Panc1 (cell line): Measurements from ENCODE around the gene GPR139. TPM values are rescaled to one million over a fixed set of nuclear protein-coding genes. Genes with fewer than 3 reads are reported as not detected.

Source experiments
- ATAC-seq: fragments of 200-7000 bp; cut with Tn5 transposase; 2 replicates; pipeline ENCODE4 v1.9.1; 2020; ENCODE audit warnings: mild to moderate bottlenecking, moderate library complexity
- BruUV-seq: library from RNA; stranded (reverse); fragments of 400-500 nt; replicated peaks from 2 replicates; lab custom pipeline; 2021; lab: Mats Ljungman, UMichigan
- CTCF ChIA-PET: fragments of 300-600 bp; sonication (Branson Sonifier 250); formaldehyde crosslinking; loops from one replicate; lab custom pipeline; 2022; ENCODE audit warnings: antibody characterized with exemption; lab: Charles Lee
- POLR2A ChIA-PET: fragments of 300-600 bp; sonication (Branson Sonifier 250); formaldehyde crosslinking; loops from one replicate; lab custom pipeline; 2022; ENCODE audit warnings: antibody characterized with exemption; lab: Charles Lee
- DNase-seq: peaks from one replicate; pipeline ENCODE4 v3.0.0-alpha.2; 2010; ENCODE audit warnings: low read depth, low spot score
- H3K27ac ChIP-seq: 2 replicates; pipeline ENCODE4 v1.5.1; 2011; ENCODE audit warnings: mild to moderate bottlenecking, low read length, inconsistent platforms
- H3K27me3 ChIP-seq: fragments of 200-500 bp; sonication (Bioruptor generic); 2 replicates; pipeline ENCODE4 v1.6.0; 2014; ENCODE audit warnings: low read length, inconsistent platforms; ENCODE audit not compliant: control insufficient read depth, insufficient read depth
- H3K36me3 ChIP-seq: fragments of 200-500 bp; sonication (Bioruptor generic); 2 replicates; pipeline ENCODE4 v1.5.1; 2014; ENCODE audit warnings: inconsistent platforms, mild to moderate bottlenecking, low read length, moderate library complexity; ENCODE audit not compliant: control insufficient read depth, insufficient read depth
- H3K4me1 ChIP-seq: 2 replicates; pipeline ENCODE4 v1.5.1; 2011; ENCODE audit warnings: inconsistent platforms, mild to moderate bottlenecking, low read length, moderate library complexity; ENCODE audit not compliant: control insufficient read depth, insufficient read depth
- H3K4me3 ChIP-seq, 2 experiments: 2 replicates each; pipeline ENCODE4 v1.5.1; 2011 to 2012; ENCODE audit warnings: low read depth in 2 of 2, low read length in 2 of 2, mild to moderate bottlenecking in 2 of 2, inconsistent platforms in 1 of 2, moderate library complexity in 1 of 2
- H3K9me3 ChIP-seq: fragments of 200-500 bp; sonication (Bioruptor generic); 2 replicates; pipeline ENCODE4 v1.5.1; 2014; ENCODE audit warnings: low read depth, mild to moderate bottlenecking, inconsistent platforms, low read length, moderate library complexity; ENCODE audit not compliant: control insufficient read depth, insufficient read depth
- CTCF ChIP-seq: fragments of 450-650 bp; IDR thresholded peaks from 2 replicates; pipeline ENCODE4 v1.5.1; 2017; ENCODE audit warnings: mild to moderate bottlenecking
- POLR2AphosphoS5 ChIP-seq: IDR thresholded peaks from 2 replicates; pipeline ENCODE4 v1.6.1; 2012; ENCODE audit warnings: mild to moderate bottlenecking, low read depth, low read length, moderate library complexity
- SIN3A ChIP-seq: IDR thresholded peaks from 2 replicates; pipeline ENCODE4 v1.6.1; 2012; ENCODE audit warnings: low read depth, mild to moderate bottlenecking, low read length, moderate library complexity, borderline replicate concordance; ENCODE audit not compliant: insufficient read depth
- TCF7L2 ChIP-seq: IDR thresholded peaks from 2 replicates; pipeline ENCODE4 v1.6.1; 2011; ENCODE audit warnings: mild to moderate bottlenecking, low read depth, low read length, inconsistent platforms
- in situ Hi-C: cut with HindIII; loops from 2 replicates; pipeline ENCODE4 v1.10.0; 2016; ENCODE audit warnings: low sequenced_read_pairs, low pct_unique_long_range_greater_than_20kb
- intact Hi-C: fragments of 100-400 bp; cut with micrococcal nuclease; formaldehyde crosslinking; loops from one replicate; pipeline ENCODE4 v1.10.0; 2022; ENCODE audit not compliant: unreplicated experiment
- total RNA-seq: library from RNA; stranded (reverse); gene quantifications from one replicate; pipeline ENCODE4 v1.2.1, GENCODE V29; 2021; ENCODE audit not compliant: unreplicated experiment
- TF ChIP-seq, protein P1 (sequence below), 2 experiments: IDR thresholded peaks; 2 replicates each; pipeline ENCODE4 v1.6.1; 2011 to 2012; ENCODE audit warnings: low read depth in 2 of 2, control low read depth in 1 of 2, low read length in 1 of 2, mild to moderate bottlenecking in 1 of 2, moderate library complexity in 1 of 2; ENCODE audit not compliant: insufficient read depth in 1 of 2

The GPR139 gene
- total RNA-seq, 1 experiment from 2014 or later, result not detected

DNA sequence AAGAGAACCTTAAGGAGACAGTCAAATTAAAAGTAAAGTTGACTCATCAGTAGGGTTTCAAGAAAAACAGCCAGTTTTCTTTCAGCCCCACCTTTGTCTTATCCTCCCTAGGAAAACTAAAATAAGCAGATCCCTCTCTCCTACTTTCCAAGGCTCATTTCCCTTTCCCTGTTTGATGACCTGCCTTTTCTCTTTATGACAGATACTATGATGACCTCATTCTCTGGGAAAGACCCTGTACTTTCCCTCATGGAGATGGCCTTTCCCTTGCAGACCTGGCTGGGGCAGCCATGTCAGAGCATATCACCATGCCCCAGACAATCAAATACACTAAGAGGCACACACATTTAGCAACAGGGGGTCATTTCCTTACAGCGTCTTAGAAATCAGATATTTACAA is 53.6 kb downstream of the GPR139 start:
- Histone ChIP-seq H3K4me3 (no peak overlapping the region), H3K27me3 (0 out of 2 replicates have a peak, but pooled peaks cover 6% of the 10 kb centered on the region), H3K9me3 (no peaks in the 10 kb centered on the region), H3K27ac (no peak overlapping the region), H3K4me1 (no peaks in the 10 kb centered on the region), H3K36me3 (no peaks in the 10 kb centered on the region)
- TF ChIP-seq POLR2AphosphoS5 (no peak), SIN3A (no peak), CTCF (no peak), TCF7L2 (no peak)
- TF ChIP-seq, protein P1, sequence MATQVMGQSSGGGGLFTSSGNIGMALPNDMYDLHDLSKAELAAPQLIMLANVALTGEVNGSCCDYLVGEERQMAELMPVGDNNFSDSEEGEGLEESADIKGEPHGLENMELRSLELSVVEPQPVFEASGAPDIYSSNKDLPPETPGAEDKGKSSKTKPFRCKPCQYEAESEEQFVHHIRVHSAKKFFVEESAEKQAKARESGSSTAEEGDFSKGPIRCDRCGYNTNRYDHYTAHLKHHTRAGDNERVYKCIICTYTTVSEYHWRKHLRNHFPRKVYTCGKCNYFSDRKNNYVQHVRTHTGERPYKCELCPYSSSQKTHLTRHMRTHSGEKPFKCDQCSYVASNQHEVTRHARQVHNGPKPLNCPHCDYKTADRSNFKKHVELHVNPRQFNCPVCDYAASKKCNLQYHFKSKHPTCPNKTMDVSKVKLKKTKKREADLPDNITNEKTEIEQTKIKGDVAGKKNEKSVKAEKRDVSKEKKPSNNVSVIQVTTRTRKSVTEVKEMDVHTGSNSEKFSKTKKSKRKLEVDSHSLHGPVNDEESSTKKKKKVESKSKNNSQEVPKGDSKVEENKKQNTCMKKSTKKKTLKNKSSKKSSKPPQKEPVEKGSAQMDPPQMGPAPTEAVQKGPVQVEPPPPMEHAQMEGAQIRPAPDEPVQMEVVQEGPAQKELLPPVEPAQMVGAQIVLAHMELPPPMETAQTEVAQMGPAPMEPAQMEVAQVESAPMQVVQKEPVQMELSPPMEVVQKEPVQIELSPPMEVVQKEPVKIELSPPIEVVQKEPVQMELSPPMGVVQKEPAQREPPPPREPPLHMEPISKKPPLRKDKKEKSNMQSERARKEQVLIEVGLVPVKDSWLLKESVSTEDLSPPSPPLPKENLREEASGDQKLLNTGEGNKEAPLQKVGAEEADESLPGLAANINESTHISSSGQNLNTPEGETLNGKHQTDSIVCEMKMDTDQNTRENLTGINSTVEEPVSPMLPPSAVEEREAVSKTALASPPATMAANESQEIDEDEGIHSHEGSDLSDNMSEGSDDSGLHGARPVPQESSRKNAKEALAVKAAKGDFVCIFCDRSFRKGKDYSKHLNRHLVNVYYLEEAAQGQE (IDR thresholded peaks at IDR 0.05; ENCODE audit: insufficient read depth in 1 of 2, low read depth in 2 of 2, low read length in 1 of 2), result no peak
- POLR2A ChIA-PET, result no interaction called here
- ATAC-seq (no peak), DNase-seq (no peak)
- CTCF ChIA-PET, result no interaction called here
- intact Hi-C loops (no loop called here), in situ Hi-C loops (no loop called here)
- BruUV-seq, result no TSS peak

DNA sequence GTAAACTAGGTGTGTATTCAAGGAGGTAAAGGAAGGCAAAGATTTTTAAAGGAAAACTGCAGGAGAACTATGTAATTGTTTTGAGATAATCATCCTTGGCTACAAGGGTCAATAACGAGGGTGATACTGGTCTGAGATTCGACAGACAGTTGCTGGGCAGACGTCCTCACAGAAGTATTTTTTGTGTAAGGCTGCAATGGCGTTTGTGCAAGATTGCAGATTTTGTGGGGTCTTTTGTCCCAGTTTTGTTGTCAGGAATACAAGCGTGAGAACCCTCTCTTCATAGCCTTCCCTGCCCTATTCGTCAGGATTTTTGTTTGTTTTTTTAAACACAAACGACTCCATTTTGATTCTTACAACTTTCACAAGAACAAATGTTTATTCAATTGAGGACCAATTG is 57.5 kb downstream of the GPR139 start:
- H3K4me3 ChIP-seq, result no peak overlapping the region
- POLR2A ChIA-PET, result no interaction called here

More for the DNA sequence above, 57.5 kb downstream of the GPR139 start:
- no peak for DNase-seq
- Histone ChIP-seq H3K9me3 (no peaks in the 10 kb centered on the region), H3K4me1 (no peaks in the 10 kb centered on the region), H3K27ac (no peak overlapping the region), H3K27me3 (peaks cover 5% of the 10 kb centered on the region), H3K36me3 (no peaks in the 10 kb centered on the region)
- CTCF ChIA-PET, result no interaction called here
- TF ChIP-seq SIN3A (no peak), CTCF (no peak)
- in situ Hi-C loops, result no loop called here
- no peak for ATAC-seq
- BruUV-seq, result no TSS peak
- intact Hi-C loops, result no loop called here
